ENCODE measurements around the gene OASL.

OASL gene

DNA sequence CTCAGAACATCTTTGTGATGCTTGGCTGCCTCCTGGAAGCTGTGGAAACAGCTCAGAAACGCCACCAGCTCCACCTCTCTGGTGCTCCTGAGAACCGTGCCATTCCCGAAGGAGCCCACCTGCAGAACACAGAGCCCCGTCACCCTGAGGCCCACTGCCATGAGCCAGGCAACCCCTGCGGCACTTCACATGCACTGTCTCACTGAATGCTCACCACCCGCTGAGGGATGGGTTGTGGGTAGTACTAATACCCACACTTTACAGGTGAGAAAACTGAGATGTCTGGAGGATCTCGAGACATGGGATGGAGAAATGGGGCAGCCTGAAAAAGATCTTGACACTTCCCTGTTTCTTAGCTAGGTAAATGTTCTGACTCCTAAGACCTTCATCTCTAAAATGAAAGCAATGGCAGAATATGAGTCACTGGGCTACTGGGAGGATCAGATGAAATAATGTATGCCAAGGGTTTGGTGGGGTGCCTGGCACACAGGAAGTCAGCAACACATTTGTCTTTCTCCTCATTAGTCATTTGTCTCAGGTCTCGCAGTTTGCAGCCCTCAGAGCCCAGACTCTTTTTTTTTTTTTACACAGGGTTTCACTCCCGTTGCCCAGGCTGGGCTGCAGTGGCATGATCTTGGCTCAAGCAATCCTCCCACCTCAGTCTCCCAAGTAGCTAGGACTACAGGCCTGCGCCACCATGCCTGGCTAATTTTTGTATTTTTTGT is 5.3 kb downstream of the OASL start:
- Mint-ChIP-seq H3K27ac (peak overlapping the region; percentile 76), H3K4me3 (peak overlapping the region; percentile 51), H3K9me3 (no peaks in the 10 kb centered on the region), H3K27me3 (no peaks in the 10 kb centered on the region), H3K36me3 (peaks cover 12% of the 10 kb centered on the region), H3K4me1 (peaks cover 50% of the 10 kb centered on the region)

DNA sequence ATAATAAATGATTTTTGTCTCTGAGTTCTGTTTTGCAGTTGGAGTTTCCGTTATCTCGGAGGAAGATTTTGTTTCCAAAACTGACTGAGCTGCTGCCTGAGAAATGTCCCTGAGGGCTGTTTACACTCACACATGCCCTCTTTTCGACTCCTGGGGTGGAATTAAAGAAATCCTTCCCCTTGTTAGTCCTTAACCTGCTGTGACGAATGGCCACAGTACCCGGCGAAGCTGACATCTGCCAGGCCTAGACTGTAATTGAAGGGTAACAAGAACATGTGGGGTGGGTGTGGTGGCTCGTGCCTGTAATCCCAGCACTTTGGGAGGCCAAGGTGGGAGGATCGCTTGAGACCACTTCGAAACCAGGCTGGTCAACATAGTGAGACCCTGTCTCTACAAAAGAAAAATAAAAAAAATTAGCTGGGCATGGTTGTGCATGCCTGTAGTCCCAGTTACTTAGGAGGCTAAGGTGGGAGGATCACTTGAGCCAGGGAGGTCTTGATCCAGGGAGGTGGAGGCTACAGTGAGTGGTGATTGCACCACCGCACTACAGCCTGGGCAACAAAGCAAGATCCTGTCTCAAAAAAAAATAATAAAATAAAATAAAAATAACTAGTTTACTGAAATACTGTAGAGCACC is 8.4 kb downstream of the OASL start:
- Mint-ChIP-seq H3K36me3 (peaks cover 18% of the 10 kb centered on the region), H3K9me3 (no peaks in the 10 kb centered on the region), H3K4me3 (no peak overlapping the region), H3K4me1 (peaks cover 28% of the 10 kb centered on the region), H3K27ac (peak overlapping the region; percentile 41), H3K27me3 (no peaks in the 10 kb centered on the region)

DNA sequence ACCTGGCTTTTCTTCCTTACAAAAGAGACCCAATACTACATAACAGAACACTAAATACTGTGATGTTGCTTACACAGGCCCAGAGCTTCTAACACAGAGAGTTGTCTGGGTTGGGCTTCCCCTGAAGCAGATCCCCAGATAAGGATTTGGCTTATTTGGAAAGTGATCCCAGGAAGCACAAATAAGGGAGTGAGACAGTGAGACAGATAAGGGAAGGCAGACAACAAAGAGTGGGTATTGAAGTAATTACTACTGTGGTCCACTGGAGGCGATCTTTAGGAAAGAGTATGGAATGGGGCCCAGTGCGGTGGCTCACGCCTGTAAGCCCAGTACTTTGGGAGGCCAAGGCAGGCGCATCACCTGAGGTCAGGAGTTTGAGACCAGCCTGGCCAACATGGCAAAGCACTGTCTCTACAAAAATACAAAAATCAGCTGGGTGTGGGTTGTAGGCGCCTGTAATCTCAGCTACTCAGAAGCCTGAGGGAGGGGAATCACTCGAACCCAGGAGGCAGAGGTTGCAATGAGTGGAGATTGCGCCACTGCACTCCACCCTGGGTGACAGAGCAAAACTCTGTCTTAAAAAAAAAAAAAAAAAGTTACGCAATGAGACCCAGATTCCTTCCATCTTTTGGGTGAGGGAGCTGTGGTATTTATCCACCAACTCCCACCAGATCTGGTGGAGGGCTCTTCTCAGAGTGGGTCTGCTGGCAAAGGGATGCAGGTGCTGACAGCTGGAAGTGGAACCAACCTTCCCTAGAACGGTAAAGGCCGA is 12.6 kb downstream of the OASL start:
- Mint-ChIP-seq H3K36me3 (peaks cover 14% of the 10 kb centered on the region), H3K9me3 (no peaks in the 10 kb centered on the region), H3K27ac (no peak overlapping the region)

DNA sequence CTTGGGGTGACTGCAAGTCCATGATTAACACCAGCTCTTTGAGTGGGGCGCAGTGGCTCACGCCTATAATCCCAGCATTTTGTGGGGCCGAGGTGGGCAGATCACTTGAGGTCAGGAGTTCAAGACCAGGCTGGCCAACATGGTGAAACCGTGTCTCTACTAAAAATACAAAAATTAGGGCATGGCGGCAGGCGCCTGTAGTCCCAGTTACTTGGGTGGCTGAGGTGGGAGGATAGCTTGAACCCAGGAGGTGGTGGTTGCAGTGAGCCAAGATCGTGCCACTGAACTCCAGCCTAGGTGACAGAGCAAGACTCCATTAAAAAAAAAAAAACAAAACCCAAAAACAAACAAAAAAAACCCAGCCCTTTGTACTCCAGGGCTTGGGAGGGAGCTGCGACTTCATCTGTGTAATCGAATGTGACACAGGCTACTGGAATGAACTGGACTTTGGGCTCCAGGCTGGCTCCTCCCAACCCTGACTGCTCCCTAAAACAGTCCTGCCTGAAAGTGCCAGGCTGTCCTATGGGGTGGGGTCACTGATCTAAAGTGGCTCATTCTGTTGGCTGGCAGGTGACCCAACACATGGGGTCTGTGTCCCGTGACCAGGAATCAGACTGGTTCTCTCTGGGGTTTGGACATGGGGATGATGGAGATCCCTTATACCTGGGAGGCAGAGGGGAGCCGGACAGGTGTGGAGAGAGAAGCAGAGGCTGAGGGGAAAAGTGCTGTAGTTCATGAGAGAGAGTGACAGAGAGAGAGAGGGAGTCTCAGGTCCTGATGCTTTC is 13.4 kb downstream of the OASL start:
- H3K36me3 Mint-ChIP-seq: peaks cover 12% of the 10 kb centered on the region
- H3K9me3 Mint-ChIP-seq: no peaks in the 10 kb centered on the region
- no peaks in the 10 kb centered on the region for H3K4me1 Mint-ChIP-seq
- no peaks in the 10 kb centered on the region for H3K27me3 Mint-ChIP-seq
- H3K4me3 Mint-ChIP-seq: no peak overlapping the region
- H3K27ac Mint-ChIP-seq: no peak overlapping the region

More for the DNA sequence above, 12.6 kb downstream of the OASL start:
- H3K27me3 Mint-ChIP-seq: no peaks in the 10 kb centered on the region
- no peaks in the 10 kb centered on the region for H3K4me1 Mint-ChIP-seq
- H3K4me3 Mint-ChIP-seq: no peak overlapping the region

DNA sequence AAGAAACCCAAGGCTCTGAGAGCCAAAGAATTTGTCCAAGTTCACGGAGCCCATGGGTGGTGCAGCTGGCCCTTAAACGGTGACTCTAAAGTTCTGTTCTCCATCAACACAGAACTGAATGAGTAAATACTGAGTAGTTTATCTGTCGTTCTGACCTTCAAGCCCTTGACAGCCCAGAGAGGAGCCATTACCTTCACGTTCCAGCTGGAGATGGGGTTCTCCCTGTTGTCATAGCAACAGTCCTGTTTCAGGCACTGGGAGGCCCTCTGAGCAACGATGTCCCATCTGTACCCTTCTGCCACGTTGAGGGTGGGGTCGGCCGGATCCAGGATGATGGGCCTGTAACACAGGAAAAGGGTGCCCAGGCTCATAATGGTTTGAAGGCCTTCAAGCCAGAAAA is 15.2 kb downstream of the OASL start:
- Mint-ChIP-seq H3K9me3 (no peaks in the 10 kb centered on the region), H3K4me1 (no peaks in the 10 kb centered on the region), H3K27ac (no peak overlapping the region), H3K4me3 (no peak overlapping the region), H3K27me3 (no peaks in the 10 kb centered on the region), H3K36me3 (peaks cover 9% of the 10 kb centered on the region)

DNA sequence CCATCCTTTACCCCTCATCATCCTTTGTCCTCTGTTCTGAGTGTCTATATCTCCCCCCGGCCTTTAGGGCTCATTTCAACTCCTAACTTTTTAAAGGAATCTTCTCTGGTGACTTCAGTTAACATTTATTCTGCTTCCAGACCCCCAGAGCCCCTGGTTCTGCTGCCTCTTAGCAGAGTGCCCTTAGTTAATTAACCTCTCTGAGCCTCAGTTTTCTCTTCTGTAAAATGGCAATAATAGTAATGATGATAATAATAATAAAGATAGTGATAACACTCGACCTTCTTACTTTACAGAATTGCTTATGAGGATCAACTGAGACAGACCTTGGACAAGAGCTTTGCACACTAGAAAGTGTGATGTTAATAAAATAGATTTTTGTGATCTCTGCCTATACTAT is 16.3 kb downstream of the OASL start:
- Mint-ChIP-seq H3K27me3 (no peaks in the 10 kb centered on the region), H3K4me3 (no peak overlapping the region), H3K27ac (no peak overlapping the region), H3K9me3 (no peaks in the 10 kb centered on the region), H3K4me1 (no peaks in the 10 kb centered on the region), H3K36me3 (peaks cover 7% of the 10 kb centered on the region)

DNA sequence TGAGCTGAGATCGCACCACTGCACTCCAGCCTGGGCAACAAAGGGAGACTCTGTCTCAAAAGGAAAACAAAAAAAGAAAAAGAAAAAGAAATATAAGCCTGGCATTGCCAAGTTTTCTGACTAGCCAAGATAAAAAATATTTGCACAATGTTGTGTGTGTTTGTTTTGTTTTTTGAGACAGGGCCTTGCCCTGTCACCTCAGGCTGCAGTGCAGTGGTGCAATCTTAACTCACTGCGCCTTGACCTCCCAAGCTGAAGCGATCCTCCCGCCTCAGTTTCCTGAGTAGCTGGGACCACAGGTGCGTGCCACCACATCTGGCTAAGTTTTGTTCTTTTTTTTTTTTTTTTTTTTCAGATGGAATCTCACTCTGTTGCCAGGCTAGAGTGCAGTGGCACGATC is 17.3 kb downstream of the OASL start:
- Mint-ChIP-seq H3K4me1 (no peaks in the 10 kb centered on the region), H3K36me3 (peaks cover 7% of the 10 kb centered on the region), H3K27ac (no peak overlapping the region)

DNA sequence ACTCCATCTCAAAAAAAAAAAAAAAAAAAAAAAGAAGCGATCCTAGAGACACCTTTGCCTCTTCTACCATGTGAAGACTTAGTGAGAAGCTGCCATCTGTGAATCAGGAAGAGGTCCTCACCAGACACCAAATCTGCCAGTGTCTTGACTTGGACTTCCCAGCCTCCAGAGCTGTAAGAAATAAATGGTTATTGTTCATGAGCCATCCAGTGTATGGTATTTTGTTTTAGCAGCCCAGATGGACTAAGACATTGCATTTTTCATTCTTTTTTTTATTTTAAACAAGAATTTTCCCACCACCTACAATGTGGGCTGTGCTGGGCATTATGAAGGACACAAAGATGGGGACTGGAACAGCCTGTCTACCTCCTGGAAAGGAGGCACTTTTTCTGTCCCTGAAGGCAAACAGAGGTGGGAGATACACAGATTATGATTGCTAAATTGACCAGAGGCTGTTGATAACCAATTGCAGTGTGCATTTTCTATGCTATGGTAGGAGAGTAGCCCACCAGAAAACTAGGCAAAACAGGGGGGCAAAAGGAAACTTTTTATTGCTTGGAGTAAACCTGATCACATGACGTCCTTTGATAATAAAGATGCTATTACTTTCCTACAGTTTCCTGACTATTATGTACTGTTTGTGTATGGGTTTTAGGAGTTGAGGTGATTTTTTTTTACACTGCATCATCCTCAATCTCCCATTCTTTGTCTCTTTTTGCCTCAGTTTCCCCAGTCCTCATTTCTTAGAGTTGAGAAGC is 20.0 kb downstream of the OASL start:
- Mint-ChIP-seq H3K4me1 (peaks cover 18% of the 10 kb centered on the region), H3K27me3 (no peaks in the 10 kb centered on the region), H3K4me3 (no peak overlapping the region), H3K27ac (no peak overlapping the region), H3K9me3 (no peaks in the 10 kb centered on the region), H3K36me3 (peaks cover 3% of the 10 kb centered on the region)

More for the DNA sequence above, 17.3 kb downstream of the OASL start:
- Mint-ChIP-seq H3K4me3 (no peak overlapping the region), H3K27me3 (no peaks in the 10 kb centered on the region), H3K9me3 (no peaks in the 10 kb centered on the region)

DNA sequence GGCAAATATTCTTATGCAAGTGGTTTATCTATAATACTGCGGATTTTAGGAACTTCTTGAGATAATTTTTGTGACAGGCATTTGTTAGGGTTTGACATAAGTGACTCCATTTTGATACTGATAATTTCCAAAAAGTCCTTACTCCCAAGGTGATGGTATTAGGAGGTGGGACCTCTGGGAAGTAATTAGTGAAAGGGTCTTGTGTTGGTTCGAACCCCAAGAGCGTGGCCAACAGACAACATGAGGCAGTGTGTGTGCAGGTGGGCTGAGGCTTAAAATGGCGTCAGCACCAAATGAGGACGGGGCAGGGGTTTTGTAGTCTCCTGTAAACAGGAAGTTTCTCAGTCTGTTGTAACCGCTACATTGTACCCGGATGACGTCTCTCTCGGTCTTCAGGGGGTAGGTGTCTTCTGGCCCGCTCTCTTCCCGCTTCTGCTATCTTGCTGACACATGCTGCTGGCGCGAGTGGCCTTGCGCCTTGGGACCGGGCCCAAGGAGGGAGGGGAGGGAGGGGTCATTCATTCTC is 21.0 kb downstream of the OASL start:
- H3K9me3 Mint-ChIP-seq: no peaks in the 10 kb centered on the region
- no peak overlapping the region for H3K4me3 Mint-ChIP-seq
- peaks cover 22% of the 10 kb centered on the region for H3K4me1 Mint-ChIP-seq
- H3K36me3 Mint-ChIP-seq: peaks cover 3% of the 10 kb centered on the region
- no peaks in the 10 kb centered on the region for H3K27me3 Mint-ChIP-seq
- H3K27ac Mint-ChIP-seq: no peak overlapping the region

DNA sequence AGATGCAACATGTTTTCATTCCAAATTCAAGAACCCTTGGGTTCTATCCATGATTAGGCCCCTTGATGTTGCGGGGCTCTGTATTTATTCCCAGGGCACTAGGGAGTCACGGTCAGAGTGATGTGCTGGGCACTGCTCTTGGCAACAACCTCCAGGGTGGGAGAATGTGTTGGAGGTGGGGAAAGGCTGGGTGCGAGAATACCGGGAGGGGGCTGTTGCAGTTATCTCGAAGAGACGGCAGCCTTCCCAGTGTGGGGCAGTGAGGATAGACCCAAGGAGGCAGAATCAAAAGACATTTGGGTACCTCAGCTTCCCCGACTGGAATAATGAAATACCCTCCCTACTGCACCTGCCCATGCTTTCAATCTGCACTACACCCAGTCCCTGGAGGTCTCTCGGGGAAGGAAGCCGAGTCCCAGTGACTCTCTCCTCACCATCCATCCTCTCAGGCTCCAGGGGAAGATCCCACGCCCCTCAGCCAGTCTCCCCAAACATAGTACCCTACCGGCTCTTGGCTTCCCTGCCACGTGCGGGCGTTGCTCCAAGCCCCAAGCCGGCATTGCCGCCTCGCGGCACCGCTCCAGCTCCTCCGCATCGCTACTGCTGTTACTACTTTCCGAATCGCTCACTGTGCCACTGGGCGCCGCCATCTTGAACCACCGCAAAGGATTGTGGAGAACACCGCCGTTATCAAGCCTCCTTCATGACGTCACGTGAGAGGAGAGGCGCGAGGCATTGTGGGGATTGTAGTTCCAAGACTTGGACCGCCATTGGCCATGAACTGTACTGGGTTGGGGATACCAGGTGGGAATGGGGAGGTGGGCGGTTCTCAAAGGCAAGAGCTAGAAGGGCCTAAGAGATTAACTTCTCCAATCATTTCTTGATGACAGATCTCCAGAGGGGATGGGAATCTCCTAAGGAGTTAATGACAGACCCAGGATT is 22.9 kb downstream of the OASL start, which contains the start of gene C12orf43:
TSS of gene C12orf43 (minus strand) at position 663 of the 942 bp plus-strand sequence. CDS start at position 650, 13 bp downstream.
- Mint-ChIP-seq H3K27me3 (no peaks in the 10 kb centered on the region), H3K27ac (peak within 1 kb of the TSS; percentile 100), H3K9me3 (no peaks in the 10 kb centered on the region), H3K4me1 (peaks cover 22% of the 10 kb centered on the region), H3K36me3 (peaks cover 6% of the 10 kb centered on the region), H3K4me3 (peak within 1 kb of the TSS; percentile 99)

DNA sequence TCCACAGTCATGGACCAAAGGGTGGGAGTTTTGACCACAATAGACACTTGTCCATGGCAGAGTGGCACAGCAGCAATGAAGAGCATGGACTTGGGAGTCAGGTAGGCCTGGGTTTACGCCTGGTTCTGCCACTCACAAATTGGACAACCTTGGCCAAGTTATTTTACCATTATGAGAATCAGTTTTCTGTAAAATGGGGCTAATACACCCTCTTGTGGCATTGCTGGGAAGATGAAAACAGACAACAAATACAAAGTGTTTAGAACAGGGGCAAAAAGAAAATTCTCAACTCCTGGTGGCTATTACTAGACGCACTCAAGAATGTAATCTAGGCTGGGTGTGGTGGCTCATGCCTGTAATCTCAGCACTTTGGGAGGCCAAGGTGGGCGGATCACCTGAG is 25.3 kb downstream of the OASL start:
- Mint-ChIP-seq H3K9me3 (no peaks in the 10 kb centered on the region), H3K36me3 (peaks cover 8% of the 10 kb centered on the region), H3K27me3 (no peaks in the 10 kb centered on the region), H3K27ac (no peak overlapping the region), H3K4me1 (peaks cover 22% of the 10 kb centered on the region), H3K4me3 (peak overlapping the region; percentile 33)

DNA sequence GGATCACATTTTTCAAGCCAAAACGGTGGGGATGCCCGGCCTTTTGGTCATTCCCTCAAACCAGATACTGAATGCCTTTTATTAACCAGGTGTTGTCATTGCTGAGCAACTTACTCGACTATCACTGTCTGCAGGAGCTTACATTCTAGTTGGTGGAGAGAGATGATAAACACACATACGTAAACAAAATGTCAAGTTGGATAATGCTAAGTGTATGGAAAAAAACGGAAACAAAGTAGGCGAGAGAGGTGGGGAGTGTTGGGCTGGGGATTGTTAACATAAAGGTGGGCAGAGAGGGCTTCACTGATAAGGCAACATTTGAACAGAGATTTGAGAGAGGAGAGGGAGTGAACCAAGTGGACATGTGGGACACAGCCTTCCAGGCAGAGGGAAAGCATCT is 27.2 kb downstream of the OASL start:
- H3K27ac Mint-ChIP-seq: no peak overlapping the region
- H3K36me3 Mint-ChIP-seq: peaks cover 9% of the 10 kb centered on the region
- no peaks in the 10 kb centered on the region for H3K27me3 Mint-ChIP-seq
- no peak overlapping the region for H3K4me3 Mint-ChIP-seq
- H3K4me1 Mint-ChIP-seq: peaks cover 22% of the 10 kb centered on the region
- no peaks in the 10 kb centered on the region for H3K9me3 Mint-ChIP-seq

DNA sequence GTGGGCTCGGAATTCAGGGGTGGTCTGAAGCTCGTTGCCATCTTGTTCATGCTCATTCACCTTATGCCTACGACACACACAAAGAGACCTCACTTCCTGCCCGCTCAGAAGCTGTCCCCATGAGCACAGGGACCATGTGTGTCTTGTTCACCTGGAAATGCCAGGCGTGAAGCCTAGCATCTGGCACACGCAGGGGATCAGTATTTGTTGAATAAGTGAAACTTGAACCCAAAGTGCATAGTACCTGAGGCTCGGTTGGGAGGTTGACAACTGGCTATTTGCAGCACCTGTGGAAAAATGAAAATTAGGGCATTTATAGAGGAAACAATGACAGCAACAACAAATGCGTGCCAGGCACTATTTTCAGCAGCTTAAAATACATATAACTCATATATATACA is 28.2 kb downstream of the OASL start:
- peaks cover 16% of the 10 kb centered on the region for H3K4me1 Mint-ChIP-seq
- H3K36me3 Mint-ChIP-seq: peaks cover 11% of the 10 kb centered on the region
- H3K27ac Mint-ChIP-seq: no peak overlapping the region
- no peaks in the 10 kb centered on the region for H3K9me3 Mint-ChIP-seq
- H3K27me3 Mint-ChIP-seq: no peaks in the 10 kb centered on the region
- H3K4me3 Mint-ChIP-seq: no peak overlapping the region

DNA sequence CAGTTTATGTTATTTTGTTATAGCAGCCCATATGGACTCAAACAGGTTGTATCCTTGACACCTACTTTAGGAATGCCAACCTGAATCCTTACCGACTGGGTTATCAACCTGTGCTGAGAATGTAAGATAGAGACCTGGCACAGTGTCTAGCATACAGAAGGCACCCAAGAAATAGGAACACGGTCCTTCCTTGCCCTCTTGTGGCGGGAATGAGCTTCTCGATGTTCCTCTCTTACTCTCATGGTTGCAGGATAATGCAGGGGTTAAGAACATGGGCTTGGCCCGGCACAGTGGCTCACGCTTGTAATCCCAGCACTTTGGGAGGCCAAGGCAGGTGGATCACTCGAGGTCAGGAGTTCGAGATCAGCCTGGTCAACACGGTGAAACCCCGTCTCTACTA is 29.3 kb downstream of the OASL start:
- Mint-ChIP-seq H3K36me3 (peaks cover 11% of the 10 kb centered on the region), H3K27ac (no peak overlapping the region), H3K9me3 (no peaks in the 10 kb centered on the region), H3K27me3 (no peaks in the 10 kb centered on the region), H3K4me3 (no peak overlapping the region), H3K4me1 (peaks cover 6% of the 10 kb centered on the region)

Data from activated naive CD4-positive, alpha-beta T cell treated with anti-CD3 and anti-CD28 coated beads, Interleukin-2, amount 50 U/mL, for 24 hours (primary cell).